ENCODE data around the gene CHD5.

DNA sequence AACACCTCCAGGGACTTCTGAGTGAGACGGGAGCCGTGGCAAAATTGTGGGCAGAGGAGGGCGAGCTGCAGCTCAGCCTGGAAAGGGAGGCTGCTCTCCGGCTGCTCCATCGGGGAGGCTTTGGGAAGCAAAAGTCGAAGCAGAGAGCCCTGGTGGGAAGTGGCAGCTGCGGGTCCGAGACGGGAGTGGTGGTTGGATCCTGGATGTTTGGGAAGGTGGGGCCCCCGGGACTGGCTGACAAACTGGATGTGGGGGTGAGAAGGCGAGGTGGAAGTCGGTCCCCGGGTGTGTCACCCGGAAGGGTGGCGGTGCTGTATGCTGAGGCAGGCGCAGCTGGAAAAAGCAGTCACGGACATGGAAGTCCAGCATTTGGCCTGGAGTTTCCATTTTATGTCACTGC lies 82.3 kb downstream of the CHD5 start:
- TF ChIP-seq POLR2A (IDR thresholded peaks at IDR 0.05; ENCODE audit: low read depth, low read length) (no peak), TAF1 (IDR thresholded peaks at IDR 0.05; ENCODE audit: low read depth, low read length) (no peak), SPI1 (IDR thresholded peaks at IDR 0.05; ENCODE audit: low read depth, low read length) (no peak), POLR2AphosphoS5 (IDR thresholded peaks at IDR 0.05; ENCODE audit: low read depth, low read length) (no peak), POU2F2 (IDR thresholded peaks at IDR 0.05; ENCODE audit: low read depth, low read length) (no peak)

Data from GM12891 (cell line).